Embryonic facial prominence (tissue), 1 donor: ENCODE data around the gene CPNE4.

Experiments used
- DNase-seq: peaks from one replicate; pipeline ENCODE4 v3.0.0-alpha.2; 2016; ENCODE audit errors: extremely low spot score

The CPNE4 gene

GRCh38 chr3:131701153-131701770 is 333.6 kb downstream of the CPNE4 start:
- DNase-seq = no peak

- DNase-seq = no peak
Measured at GRCh38 chr3:131699001-131699400, 335.8 kb downstream of the CPNE4 start.

GRCh38 chr3:131694376-131694775 is 340.4 kb downstream of the CPNE4 start:
- DNase-seq = no peak

GRCh38 chr3:131692356-131692755 is 342.5 kb downstream of the CPNE4 start:
- DNase-seq = no peak

- no peak for DNase-seq
Measured at GRCh38 chr3:131690800-131691199, 344.0 kb downstream of the CPNE4 start.

- no peak for DNase-seq
Measured at GRCh38 chr3:131688370-131688769, 346.4 kb downstream of the CPNE4 start.

GRCh38 chr3:131669600-131669999 is 365.2 kb downstream of the CPNE4 start:
- DNase-seq = no peak

GRCh38 chr3:131658771-131659170 is 376.0 kb downstream of the CPNE4 start:
- no peak for DNase-seq

GRCh38 chr3:131658115-131658514 is 376.7 kb downstream of the CPNE4 start:
- DNase-seq = no peak

GRCh38 chr3:131655070-131655690 is 379.6 kb downstream of the CPNE4 start:
- no peak for DNase-seq

- DNase-seq = no peak
Measured at GRCh38 chr3:131645638-131646037, 389.2 kb downstream of the CPNE4 start.

GRCh38 chr3:131636266-131636775 is 398.5 kb downstream of the CPNE4 start:
- no peak for DNase-seq

GRCh38 chr3:131630807-131631206 is 404.0 kb downstream of the CPNE4 start:
- DNase-seq = no peak

- DNase-seq = no peak
Measured at GRCh38 chr3:131630097-131630496, 404.7 kb downstream of the CPNE4 start.

GRCh38 chr3:131623431-131623830 is 411.4 kb downstream of the CPNE4 start:
- no peak for DNase-seq

GRCh38 chr3:131622726-131623125 is 412.1 kb downstream of the CPNE4 start:
- no peak for DNase-seq

- no peak for DNase-seq
Measured at GRCh38 chr3:131620977-131621376, 413.8 kb downstream of the CPNE4 start.

GRCh38 chr3:131619821-131620220 is 415.0 kb downstream of the CPNE4 start:
- no peak for DNase-seq

GRCh38 chr3:131616719-131617118 is 418.1 kb downstream of the CPNE4 start:
- no peak for DNase-seq

GRCh38 chr3:131612745-131613144 is 422.1 kb downstream of the CPNE4 start:
- no peak for DNase-seq

GRCh38 chr3:131610174-131610573 is 424.6 kb downstream of the CPNE4 start:
- no peak for DNase-seq

- no peak for DNase-seq
Measured at GRCh38 chr3:131608741-131609140, 426.1 kb downstream of the CPNE4 start.

GRCh38 chr3:131608296-131608695 is 426.5 kb downstream of the CPNE4 start:
- DNase-seq = no peak

GRCh38 chr3:131605916-131606315 is 428.9 kb downstream of the CPNE4 start:
- DNase-seq = no peak
